ENCODE measurements around the gene HIGD1A. TPM values are rescaled to one million over a fixed set of nuclear protein-coding genes. Genes with fewer than 3 reads are reported as not detected.

HIGD1A gene
- polyA plus RNA-seq, 1 donor (not counting 4 experiments of a cell fraction or from before 2014, with no cell fraction given): 443 TPM

- TF ChIP-seq EZH2 (IDR thresholded peaks at IDR 0.05; ENCODE audit: low read length): no peak
- TF ChIP-seq CTCF (optimal IDR thresholded peaks at IDR 0.05 in 1 of 3, IDR thresholded peaks at IDR 0.05 in 1 of 3, conservative IDR thresholded peaks at IDR 0.05 in 1 of 3; ENCODE audit: extremely low read depth in 1 of 3, insufficient read depth in 2 of 3, low read length in 3 of 3): no peak
- dilution Hi-C loops (cut with MboI; ENCODE audit: extremely low pct_ligation_motif_present, low sequenced_read_pairs): no loop called here
- H3K9ac ChIP-seq (ENCODE audit: control insufficient read depth, extremely low read depth, insufficient read depth, low read length): no peak overlapping the region
- no peaks in the 10 kb centered on the region for H3K9me1 ChIP-seq (ENCODE audit: control insufficient read depth, extremely low read depth, insufficient read depth, low read length)
- DNase-seq (ENCODE audit: low read depth, low spot score) (no peak), FAIRE-seq (no peak)
- no peaks in the 10 kb centered on the region for H3K27me3 ChIP-seq (ENCODE audit: control insufficient read depth, extremely low read depth, insufficient read depth, low read length)
- H3K4me3 ChIP-seq (ENCODE audit: control insufficient read depth in 2 of 3, extremely low read depth in 1 of 3, insufficient read depth in 2 of 3, low read depth in 1 of 3, low read length in 3 of 3): no peak overlapping the region
- H3K36me3 ChIP-seq (ENCODE audit: control insufficient read depth in 2 of 2, extremely low read depth in 1 of 2, insufficient read depth in 2 of 2, low read length in 2 of 2): no peaks in the 10 kb centered on the region
- no peaks in the 10 kb centered on the region for H3K79me2 ChIP-seq (ENCODE audit: control insufficient read depth, insufficient read depth, low read length)
- H3K27ac ChIP-seq (ENCODE audit: control insufficient read depth, insufficient read depth, low read length): no peak overlapping the region
- H3K9me3 ChIP-seq (ENCODE audit: control insufficient read depth, low read depth, low read length): no peaks in the 10 kb centered on the region
- no peaks in the 10 kb centered on the region for H4K20me1 ChIP-seq (ENCODE audit: control insufficient read depth, extremely low read depth, insufficient read depth, low read length)
- H3K4me1 ChIP-seq (ENCODE audit: control insufficient read depth, extremely low read depth, insufficient read depth, low read length): no peaks in the 10 kb centered on the region
- H2AFZ ChIP-seq (ENCODE audit: control insufficient read depth, low read length): no peak overlapping the region
- no peak overlapping the region for H3K4me2 ChIP-seq (ENCODE audit: control insufficient read depth, extremely low read depth, insufficient read depth, low read depth, low read length)
Measured at GRCh38 chr3:42758126-42758525, 46.2 kb downstream of the HIGD1A start.

- H3K9me1 ChIP-seq (ENCODE audit: control insufficient read depth, extremely low read depth, insufficient read depth, low read length): no peaks in the 10 kb centered on the region
- no peak for FAIRE-seq
- H3K4me3 ChIP-seq (ENCODE audit: control insufficient read depth in 2 of 3, extremely low read depth in 1 of 3, insufficient read depth in 2 of 3, low read depth in 1 of 3, low read length in 3 of 3): no peak overlapping the region
- H3K9me3 ChIP-seq (ENCODE audit: control insufficient read depth, low read depth, low read length): no peaks in the 10 kb centered on the region
- no peaks in the 10 kb centered on the region for H4K20me1 ChIP-seq (ENCODE audit: control insufficient read depth, extremely low read depth, insufficient read depth, low read length)
- TF ChIP-seq CTCF (optimal IDR thresholded peaks at IDR 0.05 in 1 of 3, IDR thresholded peaks at IDR 0.05 in 1 of 3, conservative IDR thresholded peaks at IDR 0.05 in 1 of 3; ENCODE audit: extremely low read depth in 1 of 3, insufficient read depth in 2 of 3, low read length in 3 of 3) (no peak), EZH2 (IDR thresholded peaks at IDR 0.05; ENCODE audit: low read length) (no peak)
- no peaks in the 10 kb centered on the region for H3K79me2 ChIP-seq (ENCODE audit: control insufficient read depth, insufficient read depth, low read length)
- dilution Hi-C loops (cut with MboI; ENCODE audit: extremely low pct_ligation_motif_present, low sequenced_read_pairs): no loop called here
- no peaks in the 10 kb centered on the region for H3K4me1 ChIP-seq (ENCODE audit: control insufficient read depth, extremely low read depth, insufficient read depth, low read length)
- no peaks in the 10 kb centered on the region for H3K27me3 ChIP-seq (ENCODE audit: control insufficient read depth, extremely low read depth, insufficient read depth, low read length)
- no peak for DNase-seq (ENCODE audit: low read depth, low spot score)
- no peak overlapping the region for H3K9ac ChIP-seq (ENCODE audit: control insufficient read depth, extremely low read depth, insufficient read depth, low read length)
- no peak overlapping the region for H2AFZ ChIP-seq (ENCODE audit: control insufficient read depth, low read length)
- H3K27ac ChIP-seq (ENCODE audit: control insufficient read depth, insufficient read depth, low read length): no peak overlapping the region
- no peaks in the 10 kb centered on the region for H3K36me3 ChIP-seq (ENCODE audit: control insufficient read depth in 2 of 2, extremely low read depth in 1 of 2, insufficient read depth in 2 of 2, low read length in 2 of 2)
- no peak overlapping the region for H3K4me2 ChIP-seq (ENCODE audit: control insufficient read depth, extremely low read depth, insufficient read depth, low read depth, low read length)
Measured at GRCh38 chr3:42756681-42757213, 47.5 kb downstream of the HIGD1A start.
